Loucy (cell line): ENCODE results near the gene PBOV1.

Experiments used
- CTCF ChIP-seq: fragments of 200-600 bp; sonication (generic); conservative IDR thresholded peaks from 2 replicates; pipeline ENCODE4 v1.5.1; 2014; ENCODE audit warnings: mild to moderate bottlenecking, antibody characterized with exemption, low read length
- EZH2phosphoT487 ChIP-seq: fragments of 200-600 bp; IDR thresholded peaks from 2 replicates; pipeline ENCODE4 v1.6.1; 2018; ENCODE audit warnings: antibody characterized with exemption, mild to moderate bottlenecking, moderate library complexity, borderline replicate concordance

DNA sequence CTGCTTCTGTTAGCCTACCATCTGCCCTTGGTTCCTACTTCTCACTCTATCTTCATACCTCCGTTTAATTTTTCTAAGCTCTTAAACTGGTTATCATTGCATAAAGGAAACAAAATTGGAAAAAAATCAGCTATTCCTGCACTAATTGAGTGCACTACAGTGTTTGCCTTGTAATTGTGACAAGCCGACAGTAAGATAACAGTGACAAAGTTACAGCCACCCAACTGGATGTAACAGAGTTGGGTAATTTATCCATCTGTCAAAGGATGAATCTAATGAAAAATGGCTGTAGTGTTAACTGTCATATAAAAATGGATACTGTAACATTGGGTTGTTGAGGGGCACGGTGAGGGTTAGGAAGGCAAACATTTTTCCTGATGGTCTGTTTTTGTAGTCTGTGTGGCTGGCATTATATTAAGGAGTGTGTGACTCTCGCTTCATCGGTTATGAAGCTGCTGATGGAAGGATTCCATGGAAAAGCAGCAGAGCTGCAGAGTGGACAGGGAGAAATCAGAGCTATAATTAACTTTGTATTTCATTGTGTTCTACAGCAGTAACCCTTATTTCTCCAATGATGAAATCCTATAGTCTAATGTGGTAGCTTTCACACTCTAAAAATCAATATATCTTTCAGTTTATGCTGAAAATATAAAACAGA, 12.7 kb downstream of the PBOV1 start:
- TF ChIP-seq CTCF (no peak), EZH2phosphoT487 (no peak)
